ENCODE measurements around the gene SEC14L3.

The SEC14L3 gene

DNA sequence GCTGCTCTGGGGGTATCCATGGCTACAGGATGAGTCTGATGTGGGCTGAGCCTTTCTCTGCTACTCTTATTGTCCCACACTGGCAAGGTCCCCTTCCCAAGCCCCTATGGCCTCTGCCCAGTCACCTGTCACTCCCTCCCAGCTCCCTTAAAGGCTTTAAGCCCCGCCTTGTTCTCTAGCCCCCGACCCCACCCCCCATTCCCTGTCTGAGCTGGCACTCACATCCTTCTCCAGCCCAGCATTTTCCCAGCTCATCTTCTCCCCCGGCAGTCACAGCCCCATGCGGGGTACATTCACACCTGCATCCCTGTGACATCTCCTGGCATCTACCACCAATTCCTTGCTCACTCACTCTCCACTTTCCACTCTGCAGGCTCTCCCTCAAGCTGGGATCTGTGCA lies 41.9 kb downstream of the SEC14L3 start:
- TF ChIP-seq LEF1 (IDR thresholded peaks at IDR 0.05; ENCODE audit: borderline replicate concordance) = no peak
- no peak for DNase-seq (ENCODE audit: extremely low spot score)
- CTCF ChIA-PET = interaction anchor here (0.5 kb wide), 1 partner anchor 191 kb away, joined by 3 read pairs; no protein-coding TSS in a partner anchor
- POLR2A ChIA-PET = interaction anchor here (2.3 kb wide), 1 partner anchor 15 kb away, joined by 10 read pairs; no protein-coding TSS in a partner anchor

- TF ChIP-seq LEF1 (IDR thresholded peaks at IDR 0.05; ENCODE audit: borderline replicate concordance) (no peak), ARNT (IDR thresholded peaks at IDR 0.05) (no peak), SP1 (IDR thresholded peaks at IDR 0.05) (no peak), FOXA1 (IDR thresholded peaks at IDR 0.05) (no peak), FOXK2 (IDR thresholded peaks at IDR 0.05) (no peak), ELF4 (IDR thresholded peaks at IDR 0.05) (no peak), PKNOX1 (IDR thresholded peaks at IDR 0.05) (no peak), SUZ12 (IDR thresholded peaks at IDR 0.05) (no peak), FOXM1 (IDR thresholded peaks at IDR 0.05; ENCODE audit: borderline replicate concordance) (no peak), L3MBTL2 (conservative IDR thresholded peaks at IDR 0.05) (no peak)
- POLR2A ChIA-PET = interaction anchor here (1.2 kb wide), 1 partner anchor 17 kb away, joined by 4 read pairs; no protein-coding TSS in a partner anchor
- DNase-seq (ENCODE audit: extremely low spot score) = no peak
- CTCF ChIA-PET = interaction anchor here (0.8 kb wide), 1 partner anchor 10 kb away, joined by 4 read pairs; no protein-coding TSS in a partner anchor
Measured at GRCh38 chr22:30427871-30428270, 43.9 kb downstream of the SEC14L3 start.

DNA sequence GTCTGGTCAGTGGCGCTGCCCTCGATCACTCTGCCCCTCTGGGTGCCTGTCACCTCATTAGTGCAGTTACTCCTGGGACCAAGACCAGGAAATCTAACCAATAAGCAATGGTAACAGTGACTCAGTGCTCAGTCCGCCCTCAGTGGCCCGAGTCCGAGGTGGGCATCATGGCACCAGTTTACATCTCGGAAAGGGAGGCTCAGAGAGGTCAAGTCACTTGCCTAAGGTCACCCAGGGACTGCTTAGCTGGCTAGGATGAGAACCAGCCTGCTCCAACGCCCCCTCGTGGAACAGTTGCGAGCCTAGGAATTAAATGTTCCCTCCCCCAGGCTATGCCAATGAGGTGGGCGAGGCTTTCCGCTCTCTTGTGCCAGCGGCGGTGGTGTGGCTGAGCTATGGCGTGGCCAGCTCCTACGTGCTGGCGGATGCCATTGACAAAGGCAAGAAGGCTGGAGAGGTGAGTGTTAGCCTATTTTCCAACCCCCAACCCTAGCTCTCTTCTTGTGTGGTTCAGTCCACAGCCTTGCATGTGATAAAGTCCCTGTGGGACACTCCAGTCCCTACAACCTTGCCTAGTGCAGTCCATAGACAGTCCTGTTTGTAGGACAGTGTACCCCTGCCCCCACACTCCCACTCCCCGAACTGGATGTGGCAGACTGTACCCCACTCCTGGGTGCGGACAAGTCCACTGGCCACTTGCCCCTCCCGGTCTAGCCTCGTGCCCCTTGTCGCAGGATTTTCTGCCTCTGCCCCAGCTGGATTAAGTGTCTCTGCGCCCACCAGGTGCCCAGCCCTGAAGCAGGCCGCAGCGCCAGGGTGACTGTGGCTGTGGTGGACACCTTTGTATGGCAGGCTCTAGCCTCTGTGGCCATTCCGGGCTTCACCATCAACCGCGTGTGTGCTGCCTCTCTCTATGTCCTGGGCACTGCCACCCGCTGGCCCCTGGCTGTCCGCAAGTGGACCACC lies 45.1 kb downstream of the SEC14L3 start:
- ChIA-PET CTCF (no interaction called here), POLR2A (interaction anchor here (1.0 to 5.9 kb wide), 5 partner anchors 10 to 39 kb away, joined by 3 to 85 read pairs (median 10); partner anchors contain the start of genes RNF215 and SEC14L2)
- TF ChIP-seq ELF4 (IDR thresholded peaks at IDR 0.05) (no peak), HDGF (IDR thresholded peaks at IDR 0.05; ENCODE audit: borderline replicate concordance) (0 out of 2 replicates have a peak, but pooled peaks have one; percentile 59)
- DNase-seq (ENCODE audit: extremely low spot score) = peak; percentile 86

DNA sequence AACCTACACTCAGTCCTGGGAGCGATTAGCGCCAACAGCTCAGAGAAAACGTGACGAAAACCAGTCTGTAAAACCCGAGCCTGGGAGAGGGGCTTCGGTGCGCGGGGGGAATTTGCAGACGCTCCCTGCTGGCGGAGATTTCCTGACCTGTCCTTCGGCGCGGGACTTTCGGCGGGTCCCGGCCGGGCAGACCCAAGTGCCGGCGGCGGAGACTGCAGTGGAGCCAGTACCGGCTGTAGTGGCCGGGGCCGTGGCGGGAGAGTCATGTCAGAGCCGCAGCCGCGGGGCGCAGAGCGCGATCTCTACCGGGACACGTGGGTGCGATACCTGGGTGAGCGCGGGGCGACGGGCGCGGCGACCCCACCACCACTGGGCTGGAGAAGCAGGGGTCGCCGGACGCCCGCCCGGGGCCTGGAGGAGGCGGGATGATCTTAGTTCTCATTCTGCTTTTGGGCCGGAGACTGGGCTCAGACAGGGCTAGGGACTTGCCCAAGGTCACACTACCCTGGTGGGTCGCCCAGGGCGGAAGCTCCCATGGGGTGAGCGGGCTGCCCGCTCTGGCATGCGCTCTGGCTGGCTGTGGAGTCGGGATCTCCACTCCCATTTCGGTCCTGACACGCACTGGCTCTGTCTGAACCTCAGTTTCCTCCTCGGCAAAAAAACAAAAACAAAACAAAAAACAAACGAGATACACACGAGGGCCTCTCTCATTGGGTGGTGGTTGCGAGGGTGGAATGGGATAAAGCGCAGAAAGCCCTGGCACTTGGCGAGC lies 46.0 kb downstream of the SEC14L3 start, which contains the start of gene MTFP1:
TSS of gene MTFP1 (plus strand) at position 153 of the 772 bp plus-strand sequence. CDS start at position 265, 112 bp downstream.
- TF ChIP-seq ARNT (IDR thresholded peaks at IDR 0.05) (no peak), L3MBTL2 (conservative IDR thresholded peaks at IDR 0.05) (peak; percentile 88), HDGF (IDR thresholded peaks at IDR 0.05; ENCODE audit: borderline replicate concordance) (no peak), TARDBP (IDR thresholded peaks at IDR 0.05) (no peak)
- POLR2A ChIA-PET = interaction anchor here (1.0 to 5.9 kb wide), 6 partner anchors 11 to 147 kb away, joined by 3 to 85 read pairs (median 7); partner anchors contain the start of gene SEC14L2
- DNase-seq (ENCODE audit: extremely low spot score) = peak; percentile 76
- CTCF ChIA-PET = interaction anchor here (0.9 kb wide), 1 partner anchor 320 kb away, joined by 3 read pairs; no protein-coding TSS in a partner anchor

GRCh38 chr22:30425327-30425615 lies 46.5 kb downstream of the SEC14L3 start:
- no peak for DNase-seq (ENCODE audit: extremely low spot score)
- ChIA-PET CTCF (interaction anchor here (0.8 to 1.7 kb wide), 3 partner anchors 8 to 321 kb away, joined by 3 to 5 read pairs (median 3); no protein-coding TSS in a partner anchor), POLR2A (interaction anchor here (1.0 to 5.9 kb wide), 6 partner anchors 8 to 146 kb away, joined by 3 to 85 read pairs (median 9); partner anchors contain the start of gene SEC14L2)
- no peak for TF ChIP-seq ARNT (IDR thresholded peaks at IDR 0.05)
- no peak for TF ChIP-seq PKNOX1 (IDR thresholded peaks at IDR 0.05)
- no peak for TF ChIP-seq SP1 (IDR thresholded peaks at IDR 0.05)
- TF ChIP-seq FOXM1 (IDR thresholded peaks at IDR 0.05; ENCODE audit: borderline replicate concordance) = no peak
- no peak for TF ChIP-seq ELF4 (IDR thresholded peaks at IDR 0.05)
- no peak for TF ChIP-seq ZNF384 (IDR thresholded peaks at IDR 0.05)
- no peak for TF ChIP-seq CTBP1 (IDR thresholded peaks at IDR 0.05; ENCODE audit: borderline replicate concordance)
- no peak for TF ChIP-seq BHLHE40 (IDR thresholded peaks at IDR 0.05; ENCODE audit: borderline replicate concordance)
- no peak for TF ChIP-seq NFRKB (IDR thresholded peaks at IDR 0.05)
- TF ChIP-seq FOXA1 (IDR thresholded peaks at IDR 0.05) = no peak
- TF ChIP-seq TARDBP (IDR thresholded peaks at IDR 0.05) = no peak
- no peak for TF ChIP-seq HDGF (IDR thresholded peaks at IDR 0.05; ENCODE audit: borderline replicate concordance)
- no peak for TF ChIP-seq SUZ12 (IDR thresholded peaks at IDR 0.05)
- no peak for TF ChIP-seq FOXK2 (IDR thresholded peaks at IDR 0.05)

- DNase-seq (ENCODE audit: extremely low spot score) = no peak
- TF ChIP-seq ZNF384 (IDR thresholded peaks at IDR 0.05) (peak; percentile 68; the same call in 1 of the 2 replicates), TARDBP (IDR thresholded peaks at IDR 0.05) (no peak), BHLHE40 (IDR thresholded peaks at IDR 0.05; ENCODE audit: borderline replicate concordance) (no peak), FOXA1 (IDR thresholded peaks at IDR 0.05) (no peak), LEF1 (IDR thresholded peaks at IDR 0.05; ENCODE audit: borderline replicate concordance) (no peak), PKNOX1 (IDR thresholded peaks at IDR 0.05) (no peak), HDGF (IDR thresholded peaks at IDR 0.05; ENCODE audit: borderline replicate concordance) (no peak)
- ChIA-PET CTCF (interaction anchor here (0.7 to 1.7 kb wide), 7 partner anchors 9 to 321 kb away, joined by 3 to 7 read pairs (median 3); partner anchors contain the start of genes CCDC157, SEC14L2 and SF3A1), POLR2A (interaction anchor here (0.9 to 5.9 kb wide), 18 partner anchors 8 to 229 kb away, joined by 3 to 85 read pairs (median 8); partner anchors contain the start of genes CCDC157, RNF215, SEC14L2 and SF3A1)
Measured at GRCh38 chr22:30424534-30425326, 47.1 kb downstream of the SEC14L3 start.
